Caco-2 (cell line): Measurements from ENCODE around the gene LRMDA. TPM values are rescaled to one million over a fixed set of nuclear protein-coding genes. Genes with fewer than 3 reads are reported as not detected.

Source experiments
- BruUV-seq: library from RNA; stranded (reverse); fragments of 400-500 nt; replicated peaks from 2 replicates; lab custom pipeline; 2021; lab: Mats Ljungman, UMichigan
- CTCF ChIA-PET: fragments of 300-600 bp; sonication (Branson Sonifier 250); formaldehyde crosslinking; loops from one replicate; lab custom pipeline; 2022; ENCODE audit warnings: antibody characterized with exemption; lab: Charles Lee
- POLR2A ChIA-PET: fragments of 300-600 bp; sonication (Branson Sonifier 250); formaldehyde crosslinking; loops from one replicate; lab custom pipeline; 2022; ENCODE audit warnings: antibody characterized with exemption; lab: Charles Lee
- DNase-seq, 2 experiments: peaks; one replicate each; pipeline versions ENCODE4 v3.0.0 to v3.0.0-alpha.2; 2020 to 2022
- H3K27me3 ChIP-seq: replicated peaks from 2 replicates; pipeline ENCODE4 v1.6.0; 2011; ENCODE audit warnings: low read length; ENCODE audit not compliant: control insufficient read depth, insufficient read depth
- H3K36me3 ChIP-seq: 2 replicates; pipeline ENCODE4 v1.5.1; 2011; ENCODE audit warnings: low read length; ENCODE audit not compliant: control insufficient read depth, insufficient read depth
- H3K4me1 ChIP-seq: fragments of 250-450 bp; sonication (Bioruptor Pico); 2 replicates; pipeline ENCODE4 v1.5.1; 2020; ENCODE audit warnings: mild to moderate bottlenecking
- H3K4me3 ChIP-seq: 2 replicates; pipeline ENCODE4 v1.5.1; 2011; ENCODE audit warnings: low read depth, mild to moderate bottlenecking, control low read depth, low read length
- H3K9me3 ChIP-seq: fragments of 250-450 bp; sonication (Bioruptor Pico); 2 replicates; pipeline ENCODE4 v1.5.1; 2020; ENCODE audit warnings: mild to moderate bottlenecking, moderate library complexity
- H3K27ac Mint-ChIP-seq: one replicate; pipeline ENCODE4 v1.8.0; 2022; ENCODE audit warnings: mixed read lengths; ENCODE audit not compliant: unreplicated experiment
- H3K27me3 Mint-ChIP-seq: one replicate; pipeline ENCODE4 v1.8.0; 2022; ENCODE audit warnings: mixed read lengths; ENCODE audit not compliant: insufficient read depth, unreplicated experiment
- H3K36me3 Mint-ChIP-seq: one replicate; pipeline ENCODE4 v1.8.0; 2022; ENCODE audit warnings: mild to moderate bottlenecking, mixed read lengths; ENCODE audit not compliant: insufficient read depth, unreplicated experiment
- H3K4me1 Mint-ChIP-seq: one replicate; pipeline ENCODE4 v1.8.0; 2022; ENCODE audit warnings: low read depth, mixed read lengths; ENCODE audit not compliant: unreplicated experiment
- H3K4me3 Mint-ChIP-seq: one replicate; pipeline ENCODE4 v1.8.0; 2022; ENCODE audit warnings: mild to moderate bottlenecking, moderate library complexity, mixed read lengths; ENCODE audit not compliant: unreplicated experiment
- H3K9me3 Mint-ChIP-seq: one replicate; pipeline ENCODE4 v1.8.0; 2022; ENCODE audit warnings: mixed read lengths; ENCODE audit not compliant: unreplicated experiment
- CTCF ChIP-seq, 2 experiments: fragments of 200-600 bp in 1 of 2; IDR thresholded peaks; 1 replicate in 1 of 2; 2 replicates in 1 of 2; pipeline versions ENCODE4 v1.5.1 to v1.8.0; 2011 to 2022; ENCODE audit warnings: antibody characterized with exemption in 1 of 2, control low read depth in 1 of 2, inconsistent platforms in 1 of 2, low read depth in 1 of 2, low read length in 1 of 2, mild to moderate bottlenecking in 1 of 2, moderate library complexity in 1 of 2; ENCODE audit not compliant: insufficient read depth in 1 of 2, severe bottlenecking in 1 of 2, unreplicated experiment in 1 of 2
- intact Hi-C: fragments of 100-400 bp; cut with micrococcal nuclease; formaldehyde crosslinking; loops from one replicate; pipeline ENCODE4 v1.10.0; 2022; ENCODE audit not compliant: unreplicated experiment
- total RNA-seq: library from RNA; stranded (reverse); gene quantifications from 2 replicates; pipeline ENCODE4 v1.2.3, GENCODE V29; 2022

LRMDA gene
- total RNA-seq, 1 experiment from 2014 or later: 18.5 TPM

DNA sequence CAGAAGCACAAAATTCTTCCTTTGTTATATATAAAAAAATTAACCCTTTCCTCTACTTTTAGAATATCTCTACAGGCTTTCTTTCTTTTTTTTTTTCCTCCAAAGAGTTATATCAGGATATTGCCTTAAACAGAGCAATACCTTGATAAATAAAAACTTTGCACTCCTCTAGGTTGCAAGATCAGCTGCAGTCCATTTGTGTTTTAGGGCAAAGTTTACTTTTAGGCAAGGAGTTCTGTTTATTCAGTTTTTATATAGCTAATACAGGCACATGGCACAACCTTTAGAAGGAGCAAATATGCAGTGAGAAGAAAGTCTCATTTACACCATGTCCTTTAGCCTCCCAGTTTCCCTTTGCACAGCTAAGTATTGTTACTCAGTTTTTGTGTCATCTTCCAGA lies 10.3 kb downstream of the LRMDA start:
- CTCF ChIA-PET: no interaction called here
- no peak for DNase-seq
- Histone ChIP-seq H3K4me1 (peaks cover 10% of the 10 kb centered on the region), H3K36me3 (no peaks in the 10 kb centered on the region), H3K27me3 (no peaks in the 10 kb centered on the region), H3K4me3 (no peak overlapping the region), H3K9me3 (peaks cover 13% of the 10 kb centered on the region)
- Mint-ChIP-seq H3K9me3 (peaks cover 35% of the 10 kb centered on the region), H3K4me3 (no peak overlapping the region), H3K27me3 (no peaks in the 10 kb centered on the region), H3K4me1 (peaks cover 18% of the 10 kb centered on the region), H3K27ac (no peak overlapping the region), H3K36me3 (peaks cover 35% of the 10 kb centered on the region)
- no TSS peak for BruUV-seq
- POLR2A ChIA-PET: no interaction called here
- intact Hi-C loops: no loop called here
- TF ChIP-seq CTCF (IDR thresholded peaks at IDR 0.05; ENCODE audit: insufficient read depth in 1 of 2, low read depth in 1 of 2, low read length in 1 of 2, severe bottlenecking in 1 of 2, unreplicated experiment in 1 of 2): no peak

DNA sequence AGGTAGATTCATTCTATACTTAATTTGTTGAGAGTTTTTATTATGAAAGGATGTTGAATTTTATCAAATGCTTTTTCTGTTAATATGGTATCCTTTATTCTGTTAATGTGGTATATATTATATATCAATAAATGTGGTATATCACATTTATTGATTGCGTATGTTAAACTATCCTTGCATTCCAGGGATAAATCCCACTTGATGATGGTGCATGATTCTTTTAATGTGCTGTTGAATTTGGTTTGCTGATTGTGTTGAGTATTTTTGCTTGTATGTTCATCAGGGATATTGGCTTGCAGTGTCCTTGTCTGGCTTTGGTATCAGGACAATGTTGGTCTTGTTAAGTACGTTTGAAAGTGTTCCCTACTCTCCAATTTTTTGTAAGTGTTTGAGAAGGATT lies 11.9 kb downstream of the LRMDA start:
- intact Hi-C loops: no loop called here
- DNase-seq: no peak
- peaks cover 16% of the 10 kb centered on the region for H3K9me3 ChIP-seq
- H3K27ac Mint-ChIP-seq: no peak overlapping the region
- H3K9me3 Mint-ChIP-seq: peaks cover 39% of the 10 kb centered on the region
- peaks cover 5% of the 10 kb centered on the region for H3K4me1 ChIP-seq
- no TSS peak for BruUV-seq
- no peaks in the 10 kb centered on the region for H3K27me3 Mint-ChIP-seq
- H3K27me3 ChIP-seq: no peaks in the 10 kb centered on the region
- ChIA-PET CTCF (no interaction called here), POLR2A (no interaction called here)
- H3K4me3 Mint-ChIP-seq: no peak overlapping the region
- H3K36me3 ChIP-seq: no peaks in the 10 kb centered on the region
- H3K36me3 Mint-ChIP-seq: peaks cover 43% of the 10 kb centered on the region
- peaks cover 26% of the 10 kb centered on the region for H3K4me1 Mint-ChIP-seq
- TF ChIP-seq CTCF (IDR thresholded peaks at IDR 0.05; ENCODE audit: insufficient read depth in 1 of 2, low read depth in 1 of 2, low read length in 1 of 2, severe bottlenecking in 1 of 2, unreplicated experiment in 1 of 2): no peak
- H3K4me3 ChIP-seq: no peak overlapping the region

DNA sequence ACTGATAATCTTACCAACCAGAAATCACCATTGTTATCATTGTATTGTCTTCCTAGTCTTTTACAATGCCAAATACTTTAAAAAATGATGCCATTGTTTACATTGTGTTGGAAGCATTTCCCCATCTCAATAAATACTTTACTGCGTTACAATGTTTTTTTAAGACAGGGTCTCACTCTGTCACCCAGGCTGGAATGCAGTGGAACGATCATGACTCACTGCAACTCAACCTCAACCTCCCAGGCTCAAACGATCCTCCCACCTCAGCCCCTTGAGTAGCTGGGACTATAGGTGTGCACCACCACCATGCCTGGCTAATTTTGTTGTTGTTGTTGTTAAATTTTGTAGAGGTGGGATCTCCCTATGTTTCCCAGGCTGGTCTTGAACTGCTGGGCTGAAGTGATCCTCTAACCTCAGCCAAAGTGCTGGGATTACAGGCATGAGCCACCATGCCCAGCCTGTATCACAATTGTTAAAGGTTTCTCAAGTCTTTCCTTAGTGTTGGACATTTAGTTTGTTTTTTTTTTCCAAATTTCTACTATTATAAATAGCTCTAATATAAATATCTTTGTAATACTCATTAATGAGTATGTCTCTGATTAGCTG lies 13.5 kb downstream of the LRMDA start:
- H3K27me3 Mint-ChIP-seq: no peaks in the 10 kb centered on the region
- Histone ChIP-seq H3K9me3 (peaks cover 16% of the 10 kb centered on the region), H3K4me3 (no peak overlapping the region), H3K4me1 (no peaks in the 10 kb centered on the region), H3K36me3 (no peaks in the 10 kb centered on the region), H3K27me3 (no peaks in the 10 kb centered on the region)
- DNase-seq: no peak
- CTCF ChIA-PET: interaction anchor here (1.2 kb wide), 1 partner anchor 15 kb away, joined by 3 read pairs; no protein-coding TSS in a partner anchor
- peaks cover 14% of the 10 kb centered on the region for H3K4me1 Mint-ChIP-seq
- TF ChIP-seq CTCF (IDR thresholded peaks at IDR 0.05; ENCODE audit: insufficient read depth in 1 of 2, low read depth in 1 of 2, low read length in 1 of 2, severe bottlenecking in 1 of 2, unreplicated experiment in 1 of 2): no peak
- POLR2A ChIA-PET: no interaction called here
- BruUV-seq: no TSS peak
- H3K9me3 Mint-ChIP-seq: peaks cover 39% of the 10 kb centered on the region
- H3K4me3 Mint-ChIP-seq: no peak overlapping the region
- H3K27ac Mint-ChIP-seq: no peak overlapping the region
- intact Hi-C loops: no loop called here
- peaks cover 33% of the 10 kb centered on the region for H3K36me3 Mint-ChIP-seq
